Neural crest cell (in vitro differentiated cells): ENCODE measurements around the gene PPM1E. TPM values are rescaled to one million over a fixed set of nuclear protein-coding genes. Genes with fewer than 3 reads are reported as not detected.
"Not testable (repeated sequence)": the region's sequence is repeated elsewhere in the genome, so short reads cannot be mapped to it uniquely, and the experiment has no call there.

ENCODE experiments used
- DNase-seq: peaks from one replicate; pipeline ENCODE4 v3.0.0; 2021; ENCODE audit warnings: low read depth, mixed read lengths, low spot score
- H3K27ac Mint-ChIP-seq: one replicate; pipeline ENCODE4 v1.8.0; 2021; ENCODE audit warnings: mild to moderate bottlenecking, mixed read lengths; ENCODE audit not compliant: unreplicated experiment
- H3K27me3 Mint-ChIP-seq: 2 replicates; pipeline ENCODE4 v1.8.0; 2021; ENCODE audit warnings: low read depth, mild to moderate bottlenecking, mixed read lengths
- H3K36me3 Mint-ChIP-seq: 2 replicates; pipeline ENCODE4 v1.8.0; 2021; ENCODE audit warnings: low read depth, mild to moderate bottlenecking, mixed read lengths
- H3K4me1 Mint-ChIP-seq: 2 replicates; pipeline ENCODE4 v1.8.0; 2021; ENCODE audit warnings: mixed read lengths
- H3K4me3 Mint-ChIP-seq: one replicate; pipeline ENCODE4 v1.8.0; 2021; ENCODE audit warnings: mild to moderate bottlenecking, mixed read lengths
- H3K9me3 Mint-ChIP-seq: 2 replicates; pipeline ENCODE4 v1.8.0; 2021; ENCODE audit warnings: mixed read lengths
- CTCF ChIP-seq: fragments of 200-600 bp; sonication (generic); conservative IDR thresholded peaks from 2 replicates; pipeline ENCODE4 v1.5.0; 2021; ENCODE audit warnings: antibody characterized with exemption, mild to moderate bottlenecking
- total RNA-seq: library from RNA; stranded (reverse); gene quantifications from 2 replicates; pipeline ENCODE4 v1.2.1, GENCODE V29; 2021

PPM1E gene
- total RNA-seq, 1 donor from 2014 or later: 15.2 TPM

DNA sequence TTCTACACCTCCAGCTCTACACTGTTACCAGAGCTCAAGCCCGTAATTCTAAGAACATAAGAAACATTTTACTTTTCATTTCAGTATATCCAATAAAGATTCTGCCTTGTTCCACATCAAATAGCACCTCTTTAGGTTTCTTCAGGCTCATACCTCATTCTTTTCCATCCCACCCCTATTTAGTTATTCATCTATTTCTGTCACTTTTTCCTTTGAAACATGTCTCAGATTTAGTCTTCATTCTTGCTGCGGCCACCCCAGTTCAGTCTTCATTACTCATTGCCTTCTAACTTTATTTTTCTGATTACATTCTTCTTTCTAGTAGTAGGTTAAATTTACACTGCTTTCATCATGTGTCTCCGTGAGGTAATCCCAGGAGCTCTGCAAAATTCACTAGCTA, 33.5 kb downstream of the PPM1E start:
- Mint-ChIP-seq H3K9me3 (no peaks in the 10 kb centered on the region), H3K4me1 (peaks cover 19% of the 10 kb centered on the region)
- no peak for DNase-seq

DNA sequence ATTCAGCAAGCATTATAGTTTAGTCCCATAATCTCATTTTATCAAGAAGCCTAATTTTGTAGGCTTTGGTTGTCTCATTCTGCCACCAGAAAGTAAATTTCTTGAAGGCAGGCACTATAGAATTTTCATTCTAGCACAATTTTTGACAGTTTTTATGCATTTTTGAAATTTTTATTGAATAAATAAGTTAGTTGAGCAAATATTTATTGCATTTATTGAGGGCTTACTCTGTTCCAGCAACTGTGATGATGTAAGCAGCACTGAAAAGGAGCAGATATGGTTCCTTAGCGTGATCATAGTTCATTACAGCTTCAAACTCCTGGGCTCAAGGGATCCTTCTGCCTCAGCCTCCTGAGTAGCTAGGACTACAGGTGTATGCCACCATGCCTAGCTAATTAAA, 34.2 kb downstream of the PPM1E start:
- TF ChIP-seq CTCF: no peak
- H3K4me1 Mint-ChIP-seq: peaks cover 19% of the 10 kb centered on the region
- no peak for DNase-seq
- H3K4me3 Mint-ChIP-seq: no peak overlapping the region
- H3K27me3 Mint-ChIP-seq: no peaks in the 10 kb centered on the region
- H3K9me3 Mint-ChIP-seq: peaks cover 3% of the 10 kb centered on the region
- H3K27ac Mint-ChIP-seq: no peak overlapping the region
- peaks cover 4% of the 10 kb centered on the region for H3K36me3 Mint-ChIP-seq

More for the DNA sequence above, 33.5 kb downstream of the PPM1E start:
- no peak for TF ChIP-seq CTCF
- no peaks in the 10 kb centered on the region for H3K27me3 Mint-ChIP-seq
- no peak overlapping the region for H3K4me3 Mint-ChIP-seq
- no peaks in the 10 kb centered on the region for H3K36me3 Mint-ChIP-seq
- no peak overlapping the region for H3K27ac Mint-ChIP-seq

DNA sequence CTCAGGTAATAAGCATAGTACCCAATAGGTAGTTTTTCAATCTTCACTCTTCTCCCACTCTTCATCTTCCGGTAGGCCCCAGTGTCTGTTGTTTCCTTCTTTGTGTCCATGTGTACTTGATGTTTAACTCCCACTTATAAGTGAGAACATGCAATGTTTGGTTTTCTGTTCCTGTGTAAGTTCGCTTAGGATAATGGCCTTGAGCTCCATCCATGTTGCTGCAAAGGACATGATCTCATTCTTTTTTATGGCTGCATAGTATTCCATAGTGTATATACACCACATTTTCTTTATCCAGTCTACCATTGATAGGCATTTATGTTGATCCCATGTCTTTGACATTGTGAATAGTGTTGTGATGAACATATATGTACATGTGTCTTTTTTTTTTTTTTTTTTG, 38.9 kb downstream of the PPM1E start:
- not testable (repeated sequence) for H3K4me1 Mint-ChIP-seq

GRCh38 chr17:58802188-58802587, 46.5 kb downstream of the PPM1E start:
- DNase-seq: no peak
- H3K27ac Mint-ChIP-seq: no peak overlapping the region
- peaks cover 8% of the 10 kb centered on the region for H3K36me3 Mint-ChIP-seq
- no peaks in the 10 kb centered on the region for H3K4me1 Mint-ChIP-seq
- H3K9me3 Mint-ChIP-seq: peaks cover 10% of the 10 kb centered on the region
- no peaks in the 10 kb centered on the region for H3K27me3 Mint-ChIP-seq
- no peak overlapping the region for H3K4me3 Mint-ChIP-seq
- TF ChIP-seq CTCF: no peak

More for the DNA sequence above, 38.9 kb downstream of the PPM1E start:
- H3K27ac Mint-ChIP-seq, H3K9me3 Mint-ChIP-seq, H3K36me3 Mint-ChIP-seq, DNase-seq, H3K27me3 Mint-ChIP-seq, H3K4me3 Mint-ChIP-seq: not testable (repeated sequence)

DNA sequence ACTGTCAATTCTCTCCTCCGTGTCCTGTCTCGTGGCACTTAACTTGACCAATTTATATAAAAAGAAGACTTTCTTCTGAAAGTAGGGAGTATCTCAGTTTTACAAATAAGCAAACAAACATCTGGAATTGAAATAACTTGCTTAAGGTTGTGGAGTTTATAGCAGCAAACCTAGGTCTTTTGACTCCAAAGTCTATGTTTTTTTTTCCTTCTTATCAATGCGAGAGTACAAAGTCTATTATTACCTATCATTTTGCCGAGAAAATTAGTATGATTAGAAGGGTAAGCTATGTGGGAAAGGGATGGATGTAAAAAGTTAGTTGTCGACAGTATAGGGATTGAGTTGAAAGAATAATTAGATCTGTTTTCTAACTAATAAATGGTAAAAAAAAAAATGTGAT, 50.4 kb downstream of the PPM1E start:
- peaks cover 10% of the 10 kb centered on the region for H3K9me3 Mint-ChIP-seq
- no peak for DNase-seq
- no peaks in the 10 kb centered on the region for H3K27me3 Mint-ChIP-seq
- no peak for TF ChIP-seq CTCF
- H3K27ac Mint-ChIP-seq: no peak overlapping the region
- no peaks in the 10 kb centered on the region for H3K4me1 Mint-ChIP-seq
- peaks cover 8% of the 10 kb centered on the region for H3K36me3 Mint-ChIP-seq
- H3K4me3 Mint-ChIP-seq: no peak overlapping the region

DNA sequence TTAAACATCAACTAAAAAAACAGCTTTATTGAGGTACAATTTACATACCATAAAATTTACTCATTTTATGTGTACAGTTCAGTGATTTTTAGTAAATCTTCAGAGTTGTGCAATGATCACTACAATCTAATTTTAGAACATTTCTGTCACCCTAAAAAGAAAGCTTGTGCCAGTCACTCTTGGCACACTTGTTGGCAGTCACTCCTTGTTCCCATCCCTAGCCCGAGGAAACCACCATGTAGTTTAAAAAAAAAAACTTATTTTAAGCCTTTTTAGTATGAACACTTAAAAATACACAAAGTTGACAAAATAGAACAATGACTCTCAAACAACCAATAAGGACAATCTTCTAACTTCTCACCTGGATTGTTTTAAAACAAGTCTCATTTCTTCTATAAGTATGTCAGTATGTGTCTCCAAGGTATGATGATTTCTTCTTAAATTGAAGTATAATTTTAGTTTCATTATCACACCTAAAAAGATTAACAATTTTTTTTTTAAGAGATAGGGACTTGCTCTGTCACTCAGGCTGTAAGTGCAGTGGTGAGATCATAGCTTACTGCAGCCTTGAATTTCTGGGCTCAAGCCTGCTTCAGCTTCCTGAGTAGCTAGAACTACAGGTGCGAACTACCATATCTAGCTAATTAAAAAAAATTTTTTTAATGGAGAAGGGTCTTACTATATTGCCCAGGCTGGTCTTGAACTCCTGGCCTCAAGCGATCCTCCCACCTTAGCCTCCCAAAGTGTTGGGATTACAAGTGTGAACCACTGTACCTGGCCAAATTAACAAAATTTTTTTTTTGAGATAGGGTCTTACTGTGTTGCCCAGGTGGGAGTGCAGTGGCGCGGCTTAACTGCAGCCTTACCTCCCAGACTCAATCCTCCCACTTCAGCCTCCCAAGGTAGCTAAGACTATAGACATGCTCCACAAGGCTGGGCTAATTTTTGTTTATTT, 53.2 kb downstream of the PPM1E start:
- peak overlapping the region; percentile 9 for H3K27ac Mint-ChIP-seq
- TF ChIP-seq CTCF: no peak

More for the DNA sequence above, 53.2 kb downstream of the PPM1E start:
- no peak for DNase-seq
- no peaks in the 10 kb centered on the region for H3K9me3 Mint-ChIP-seq
- H3K36me3 Mint-ChIP-seq: no peaks in the 10 kb centered on the region
- H3K4me1 Mint-ChIP-seq: no peaks in the 10 kb centered on the region
- no peaks in the 10 kb centered on the region for H3K27me3 Mint-ChIP-seq
- H3K4me3 Mint-ChIP-seq: no peak overlapping the region
